Measurements from ENCODE around the gene ATM. TPM values are rescaled to one million over a fixed set of nuclear protein-coding genes. Genes with fewer than 3 reads are reported as not detected.
"Not testable (repeated sequence)": the region's sequence is repeated elsewhere in the genome, so short reads cannot be mapped to it uniquely, and the experiment has no call there.

The ATM gene
- total RNA-seq, 1 experiment from 2014 or later: 17.7 TPM

GRCh38 chr11:108403052-108403451 lies 180.2 kb downstream of the ATM start:
- no peaks in the 10 kb centered on the region for H3K36me3 ChIP-seq (replicated peaks; ENCODE audit: control insufficient read depth, insufficient read depth, low read length)
- no peaks in the 10 kb centered on the region for H3K27me3 ChIP-seq (ENCODE audit: control insufficient read depth, insufficient read depth, low read length)
- H3K4me3 ChIP-seq (ENCODE audit: insufficient read depth, low read depth, low read length): no peak overlapping the region
- DNase-seq: no peak

GRCh38 chr11:108405706-108406105 lies 182.8 kb downstream of the ATM start:
- DNase-seq: no peak
- H3K4me3 ChIP-seq (ENCODE audit: insufficient read depth, low read depth, low read length): no peak overlapping the region
- H3K36me3 ChIP-seq (replicated peaks; ENCODE audit: control insufficient read depth, insufficient read depth, low read length): no peaks in the 10 kb centered on the region
- no peaks in the 10 kb centered on the region for H3K27me3 ChIP-seq (ENCODE audit: control insufficient read depth, insufficient read depth, low read length)

- DNase-seq: no peak
- Histone ChIP-seq H3K27me3 (ENCODE audit: control insufficient read depth, insufficient read depth, low read length) (no peaks in the 10 kb centered on the region), H3K4me3 (ENCODE audit: insufficient read depth, low read depth, low read length) (no peak overlapping the region), H3K36me3 (replicated peaks; ENCODE audit: control insufficient read depth, insufficient read depth, low read length) (no peaks in the 10 kb centered on the region)
Measured at GRCh38 chr11:108414958-108415357, 192.1 kb downstream of the ATM start.

- not testable (repeated sequence) for H3K4me3 ChIP-seq (ENCODE audit: insufficient read depth, low read depth, low read length); H3K27me3 ChIP-seq (ENCODE audit: control insufficient read depth, insufficient read depth, low read length); H3K36me3 ChIP-seq (replicated peaks; ENCODE audit: control insufficient read depth, insufficient read depth, low read length); DNase-seq
Measured at GRCh38 chr11:108417551-108417950, 194.7 kb downstream of the ATM start.

Other genes with a start within 250 kb of the ATM start
- 19.3 and 28.9 TPM in 2 replicates for gene CUL5, start 214.2 kb upstream of the ATM start, total RNA-seq (2014; rRNA removed; shearing (Covaris generic))
- 28.9 and 39.1 TPM in 2 replicates for gene ACAT1, start 101.5 kb upstream of the ATM start, total RNA-seq (2014; rRNA removed; shearing (Covaris generic))
- gene NPAT, start 429 bp upstream of the ATM start, total RNA-seq (2014; rRNA removed; shearing (Covaris generic)): 14.1 and 18.8 TPM in 2 replicates
- 0.41 and 1.2 TPM in 2 replicates for gene C11orf65, start 244.5 kb downstream of the ATM start, total RNA-seq (2014; rRNA removed; shearing (Covaris generic))